Activated naive CD8-positive, alpha-beta T cell (primary cell): ENCODE data around the gene KLHL29.

Experiments
- H3K27ac Mint-ChIP-seq: one replicate; pipeline ENCODE4 v1.8.0; 2021; ENCODE audit warnings: mixed read lengths
- H3K27me3 Mint-ChIP-seq: one replicate; pipeline ENCODE4 v1.8.0; 2021; ENCODE audit warnings: mixed read lengths
- H3K36me3 Mint-ChIP-seq: one replicate; pipeline ENCODE4 v1.8.0; 2021; ENCODE audit warnings: mixed read lengths
- H3K4me1 Mint-ChIP-seq: one replicate; pipeline ENCODE4 v1.8.0; 2021; ENCODE audit warnings: low read depth, mixed read lengths
- H3K4me3 Mint-ChIP-seq: one replicate; pipeline ENCODE4 v1.8.0; 2021; ENCODE audit warnings: mild to moderate bottlenecking, mixed read lengths
- H3K9me3 Mint-ChIP-seq: one replicate; pipeline ENCODE4 v1.8.0; 2021; ENCODE audit warnings: low read depth, mixed read lengths

KLHL29 gene

DNA sequence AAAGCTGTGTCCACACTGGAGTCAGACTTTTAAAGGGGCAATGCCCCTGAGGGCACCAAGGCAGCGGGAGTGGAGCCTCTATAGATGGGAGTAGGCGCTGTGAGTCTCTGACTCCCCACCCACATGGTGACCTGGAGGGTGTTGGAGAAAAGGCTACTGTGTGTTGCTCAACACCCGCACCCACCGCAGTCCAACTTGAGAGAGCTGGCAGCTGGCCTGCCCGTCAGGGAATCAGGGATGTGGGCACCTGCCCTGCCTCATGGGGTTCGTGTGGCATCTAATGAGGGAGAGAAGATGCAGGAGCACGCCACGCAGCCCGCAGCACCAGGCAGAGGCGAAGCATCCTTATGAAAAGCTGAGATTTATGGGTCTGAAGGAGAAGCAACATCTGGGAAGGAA is 84.2 kb downstream of the KLHL29 start:
- H3K36me3 Mint-ChIP-seq: no peaks in the 10 kb centered on the region
- no peaks in the 10 kb centered on the region for H3K4me1 Mint-ChIP-seq
- no peak overlapping the region for H3K27ac Mint-ChIP-seq
- H3K27me3 Mint-ChIP-seq: peaks cover 30% of the 10 kb centered on the region
- no peak overlapping the region for H3K4me3 Mint-ChIP-seq
- H3K9me3 Mint-ChIP-seq: no peaks in the 10 kb centered on the region

DNA sequence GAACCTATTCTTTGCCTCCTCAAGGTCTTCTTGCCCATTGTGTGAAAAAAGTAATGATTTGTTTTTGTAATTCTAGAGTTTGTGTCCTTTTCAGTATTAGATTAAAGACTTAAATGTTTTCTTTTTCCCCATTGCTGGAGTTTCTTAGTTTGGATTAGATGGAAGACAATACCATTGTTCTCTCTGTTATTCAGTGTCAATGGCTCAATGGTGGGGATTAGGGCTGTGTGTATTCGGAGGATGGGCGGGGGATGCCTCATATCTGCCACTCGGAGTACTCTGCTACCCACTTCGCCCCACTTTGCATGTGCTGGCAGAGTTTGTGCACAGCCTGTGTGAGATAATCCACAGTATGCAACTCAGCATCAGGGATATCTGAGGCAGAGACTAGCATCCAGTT is 90.1 kb downstream of the KLHL29 start:
- Mint-ChIP-seq H3K4me3 (no peak overlapping the region), H3K9me3 (no peaks in the 10 kb centered on the region), H3K4me1 (no peaks in the 10 kb centered on the region), H3K27me3 (peaks cover 16% of the 10 kb centered on the region), H3K27ac (no peak overlapping the region), H3K36me3 (no peaks in the 10 kb centered on the region)

DNA sequence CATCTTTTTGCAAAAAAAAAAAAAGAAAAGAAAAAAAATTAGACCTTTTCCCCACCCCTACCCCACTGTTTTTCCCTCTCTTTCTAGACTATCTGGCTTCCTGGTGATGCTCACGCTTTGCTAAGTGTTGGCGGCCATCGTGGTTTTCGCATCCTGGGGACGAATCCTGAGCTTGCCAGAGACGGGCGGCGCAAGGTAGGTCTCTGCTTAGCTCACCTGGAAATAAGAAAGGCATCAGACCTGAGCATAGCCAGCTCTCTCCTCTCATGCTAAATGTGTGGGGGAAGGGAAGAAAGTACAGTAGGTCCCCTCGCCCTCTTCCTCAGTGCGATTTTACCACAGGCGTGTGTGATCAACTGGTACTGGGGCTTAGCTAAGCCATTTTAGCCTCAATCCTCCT is 90.5 kb downstream of the KLHL29 start:
- Mint-ChIP-seq H3K9me3 (no peaks in the 10 kb centered on the region), H3K4me1 (no peaks in the 10 kb centered on the region), H3K4me3 (no peak overlapping the region), H3K36me3 (no peaks in the 10 kb centered on the region), H3K27ac (no peak overlapping the region), H3K27me3 (peaks cover 16% of the 10 kb centered on the region)

DNA sequence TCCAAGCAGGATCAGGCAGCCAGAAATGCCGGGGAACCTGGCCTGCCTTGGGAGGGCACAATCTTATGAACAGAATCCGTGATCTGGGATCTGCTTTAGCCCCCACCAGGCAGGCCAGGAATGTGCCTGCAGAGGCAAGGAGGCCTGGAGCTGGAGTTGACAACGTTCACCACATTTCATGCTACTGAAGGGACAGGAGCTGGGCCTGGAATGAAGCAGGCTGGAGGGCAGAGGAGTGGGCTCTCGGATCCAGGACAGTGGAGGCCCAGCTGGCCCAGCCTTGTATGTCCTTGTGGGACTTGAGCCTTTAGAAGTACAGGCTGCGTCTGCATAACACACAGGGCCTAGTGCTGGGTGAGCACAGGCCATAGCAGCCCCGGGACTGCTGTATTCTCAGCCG is 91.8 kb downstream of the KLHL29 start:
- no peaks in the 10 kb centered on the region for H3K4me1 Mint-ChIP-seq
- H3K27ac Mint-ChIP-seq: no peak overlapping the region
- H3K36me3 Mint-ChIP-seq: no peaks in the 10 kb centered on the region
- peaks cover 16% of the 10 kb centered on the region for H3K27me3 Mint-ChIP-seq
- no peaks in the 10 kb centered on the region for H3K9me3 Mint-ChIP-seq
- H3K4me3 Mint-ChIP-seq: no peak overlapping the region

DNA sequence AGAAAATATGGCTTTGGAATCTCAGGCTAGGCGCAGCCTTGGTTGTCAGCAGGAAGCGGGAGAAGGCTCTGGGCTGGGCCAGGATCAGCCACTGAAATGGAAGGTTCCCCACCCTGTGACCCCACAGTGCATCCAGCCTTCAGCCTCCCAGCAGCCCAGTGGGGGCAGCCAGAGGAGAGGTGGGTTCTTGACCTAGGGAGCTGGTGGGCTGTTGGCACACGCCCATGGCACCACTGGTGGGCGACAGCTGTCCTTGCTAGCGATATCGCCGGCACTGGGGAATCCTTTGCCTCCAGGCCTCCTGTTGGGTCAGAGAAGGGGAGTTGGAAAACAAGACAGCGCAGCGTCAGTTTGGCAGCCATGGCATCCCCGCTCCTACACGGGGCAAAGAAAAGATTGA is 92.4 kb downstream of the KLHL29 start:
- peaks cover 16% of the 10 kb centered on the region for H3K27me3 Mint-ChIP-seq
- no peaks in the 10 kb centered on the region for H3K9me3 Mint-ChIP-seq
- H3K36me3 Mint-ChIP-seq: no peaks in the 10 kb centered on the region
- no peak overlapping the region for H3K4me3 Mint-ChIP-seq
- H3K27ac Mint-ChIP-seq: no peak overlapping the region
- H3K4me1 Mint-ChIP-seq: no peaks in the 10 kb centered on the region

DNA sequence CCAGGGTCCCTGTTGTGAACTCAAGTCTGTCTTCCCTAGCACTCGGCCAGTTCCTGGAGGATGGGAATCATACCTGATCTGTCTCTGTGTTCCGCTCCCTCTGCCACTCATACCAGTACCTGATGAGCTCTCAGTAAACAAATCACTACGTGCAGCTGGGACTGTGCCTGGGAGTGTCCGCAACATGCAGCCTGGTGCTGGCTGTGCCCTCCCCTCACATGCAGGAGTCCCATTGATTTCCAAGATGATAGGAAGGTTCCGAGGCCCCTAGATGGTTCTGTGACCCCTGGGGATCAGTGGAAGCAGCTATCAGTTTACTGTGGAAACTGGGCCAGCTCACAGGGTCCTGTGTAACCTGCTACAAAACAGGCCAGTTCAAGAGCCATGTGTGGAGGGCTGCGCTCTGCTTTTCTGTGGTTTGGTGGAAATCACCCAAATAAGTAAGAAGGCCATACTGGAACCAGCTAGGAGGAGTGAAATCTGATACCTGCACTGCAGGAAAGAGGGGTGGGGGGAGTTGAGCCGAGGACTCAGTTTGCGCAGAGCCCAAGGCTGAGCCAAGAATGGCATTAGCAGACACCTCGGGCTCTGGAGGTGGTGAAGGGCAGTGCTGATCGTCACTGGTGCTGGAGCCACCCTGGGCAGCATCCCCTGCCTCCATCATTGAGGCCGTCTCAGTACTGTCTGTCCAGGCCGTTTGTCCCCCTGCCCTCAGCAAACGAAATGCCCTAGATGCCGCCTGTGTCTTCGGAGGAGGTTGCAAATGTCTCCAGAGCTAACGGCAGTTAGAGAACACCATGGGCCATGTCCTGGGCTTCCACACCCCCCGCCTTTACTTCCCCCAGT is 93.3 kb downstream of the KLHL29 start:
- Mint-ChIP-seq H3K36me3 (no peaks in the 10 kb centered on the region), H3K4me3 (no peak overlapping the region), H3K4me1 (no peaks in the 10 kb centered on the region), H3K27me3 (peaks cover 11% of the 10 kb centered on the region), H3K9me3 (no peaks in the 10 kb centered on the region), H3K27ac (no peak overlapping the region)

DNA sequence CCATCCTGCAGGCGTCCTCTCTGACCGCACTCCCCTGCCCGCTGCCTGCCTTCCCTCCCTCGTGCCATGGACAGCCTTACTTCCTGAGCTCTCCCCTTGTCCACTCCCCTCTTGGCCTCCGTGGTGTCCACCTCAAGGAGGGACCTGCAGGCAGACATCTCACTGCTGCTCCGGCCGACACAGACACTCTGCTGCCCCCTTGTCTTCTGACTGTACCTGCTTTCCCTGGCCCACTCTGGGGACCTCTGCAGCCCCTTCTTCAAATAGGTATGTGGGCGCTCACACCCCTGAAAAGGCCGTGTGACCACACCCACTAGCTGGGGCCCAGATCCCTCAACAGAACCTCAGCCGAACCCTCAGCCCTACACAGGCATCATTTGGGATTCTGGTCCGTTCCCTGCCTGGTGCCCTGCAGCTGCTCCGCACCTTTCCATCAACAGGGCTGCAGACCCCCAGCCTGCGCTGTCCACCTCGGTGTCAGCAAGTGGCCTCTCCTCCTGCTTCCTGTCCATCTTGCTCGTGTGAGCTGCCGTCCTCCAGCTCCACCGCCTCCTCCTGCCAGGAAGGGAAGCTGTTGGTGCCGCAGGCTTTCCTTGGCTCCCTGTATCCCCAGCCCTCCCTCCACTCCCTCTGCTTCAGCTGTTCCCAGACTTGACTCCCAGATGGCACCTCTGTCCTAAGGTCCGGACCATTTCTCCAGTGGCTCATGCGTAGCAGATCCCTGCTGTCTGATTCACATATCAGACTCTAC is 94.1 kb downstream of the KLHL29 start:
- peaks cover 8% of the 10 kb centered on the region for H3K27me3 Mint-ChIP-seq
- H3K36me3 Mint-ChIP-seq: no peaks in the 10 kb centered on the region
- no peaks in the 10 kb centered on the region for H3K9me3 Mint-ChIP-seq
- H3K27ac Mint-ChIP-seq: no peak overlapping the region
- H3K4me3 Mint-ChIP-seq: no peak overlapping the region
- H3K4me1 Mint-ChIP-seq: no peaks in the 10 kb centered on the region

DNA sequence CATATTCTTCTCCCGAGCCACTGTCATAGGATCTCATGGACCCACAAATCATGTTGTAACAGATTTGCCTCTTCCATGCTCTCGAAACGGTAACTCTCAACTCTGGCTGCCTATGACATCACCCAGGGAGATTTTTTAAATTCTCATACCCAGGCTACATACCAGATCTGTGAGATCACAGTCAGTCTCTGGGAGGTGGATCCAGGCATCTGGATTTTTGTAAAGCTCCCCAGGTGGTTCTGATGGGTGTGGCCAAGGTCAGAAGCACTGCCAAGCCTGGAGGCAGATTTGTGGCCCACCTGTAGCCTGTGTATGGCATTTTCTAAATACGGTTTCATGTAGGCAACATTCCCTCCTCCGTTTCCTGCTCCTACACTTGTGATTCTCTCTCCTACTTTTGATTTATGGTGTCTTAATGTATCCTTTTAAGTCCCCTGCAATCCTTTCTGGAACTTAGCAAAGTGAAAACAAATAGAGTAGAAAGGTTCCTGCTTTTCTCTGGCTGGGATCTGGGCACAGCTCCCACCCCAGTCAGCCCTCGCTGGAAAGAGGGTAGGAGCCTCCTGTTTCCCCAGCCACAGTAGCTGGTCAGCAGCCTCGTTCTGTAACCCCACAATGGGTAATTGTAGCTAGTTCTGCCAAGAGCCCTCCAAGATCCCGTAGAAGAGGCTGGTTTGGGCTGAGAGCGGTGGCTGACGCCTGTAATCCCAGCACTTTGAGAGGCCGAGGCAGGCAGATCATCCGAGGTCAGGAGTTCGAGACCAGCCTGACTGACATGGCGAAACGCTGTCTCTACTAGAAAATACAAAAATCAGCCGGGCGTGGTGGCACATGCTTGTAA is 96.2 kb downstream of the KLHL29 start:
- Mint-ChIP-seq H3K36me3 (no peaks in the 10 kb centered on the region), H3K9me3 (no peaks in the 10 kb centered on the region), H3K27ac (no peak overlapping the region), H3K4me3 (no peak overlapping the region), H3K4me1 (no peaks in the 10 kb centered on the region), H3K27me3 (peaks cover 5% of the 10 kb centered on the region)

DNA sequence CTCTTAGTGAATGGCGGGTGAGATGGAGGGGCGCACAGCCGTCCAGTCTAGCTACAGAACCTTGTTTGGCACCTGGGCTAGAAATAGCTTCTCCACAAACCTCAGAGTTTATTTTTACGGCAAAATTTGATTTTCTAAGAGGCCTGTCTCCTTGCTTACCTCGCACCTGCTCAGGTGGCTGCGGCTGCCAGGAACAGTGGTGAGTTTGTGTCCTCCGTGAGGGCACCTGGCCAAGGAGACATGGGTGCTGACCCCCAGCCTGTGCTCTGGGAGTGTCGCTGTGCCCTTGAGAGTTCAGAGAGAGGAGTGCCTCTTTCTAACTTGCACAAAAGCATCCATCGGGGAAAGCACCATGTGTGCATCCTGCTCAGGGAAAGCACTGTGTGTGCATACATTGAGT is 97.2 kb downstream of the KLHL29 start:
- no peak overlapping the region for H3K27ac Mint-ChIP-seq
- no peak overlapping the region for H3K4me3 Mint-ChIP-seq
- H3K4me1 Mint-ChIP-seq: no peaks in the 10 kb centered on the region
- no peaks in the 10 kb centered on the region for H3K9me3 Mint-ChIP-seq
- no peaks in the 10 kb centered on the region for H3K36me3 Mint-ChIP-seq
- H3K27me3 Mint-ChIP-seq: peaks cover 4% of the 10 kb centered on the region

DNA sequence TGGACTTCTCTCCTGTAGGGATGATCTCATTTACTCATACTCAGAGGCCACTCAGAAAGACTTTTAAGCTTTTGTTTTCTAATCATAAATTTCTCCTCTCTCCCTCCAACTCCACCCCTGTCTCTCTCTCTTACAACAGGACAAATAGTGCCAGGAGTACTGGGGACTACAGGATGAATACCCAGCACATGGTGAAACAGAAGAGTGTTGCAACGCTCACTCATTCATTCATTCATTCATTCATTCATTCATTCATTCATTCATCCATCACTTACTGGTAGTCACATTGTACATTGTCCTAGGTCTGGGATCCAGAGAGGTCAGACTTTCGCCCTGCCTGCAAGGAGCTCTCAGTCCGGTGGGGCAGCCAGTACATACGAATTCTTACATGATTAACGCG is 97.6 kb downstream of the KLHL29 start:
- Mint-ChIP-seq H3K27me3 (peaks cover 4% of the 10 kb centered on the region), H3K36me3 (no peaks in the 10 kb centered on the region), H3K4me1 (no peaks in the 10 kb centered on the region), H3K27ac (no peak overlapping the region), H3K4me3 (no peak overlapping the region), H3K9me3 (no peaks in the 10 kb centered on the region)

DNA sequence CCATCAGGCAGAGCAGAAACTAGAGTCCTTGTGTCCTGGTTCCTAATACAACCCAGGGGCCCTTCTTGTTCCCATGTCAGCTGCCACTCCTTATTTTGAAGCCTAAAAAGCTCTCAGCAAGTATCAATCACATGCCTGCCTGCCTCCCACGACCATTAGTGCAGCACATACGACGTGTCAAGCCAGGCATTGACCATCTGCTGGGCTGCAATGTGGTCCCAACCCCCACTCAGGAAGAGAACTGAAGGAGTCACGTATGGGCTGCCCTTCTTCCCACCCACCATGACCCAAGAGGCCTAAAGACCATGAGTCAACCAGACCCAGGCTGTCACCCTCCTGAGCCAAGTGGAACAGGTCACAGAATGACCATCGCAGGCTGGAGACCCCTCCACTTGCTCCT is 98.8 kb downstream of the KLHL29 start:
- no peaks in the 10 kb centered on the region for H3K9me3 Mint-ChIP-seq
- no peak overlapping the region for H3K27ac Mint-ChIP-seq
- peaks cover 5% of the 10 kb centered on the region for H3K27me3 Mint-ChIP-seq
- no peaks in the 10 kb centered on the region for H3K36me3 Mint-ChIP-seq
- H3K4me3 Mint-ChIP-seq: no peak overlapping the region
- peaks cover under 1% of the 10 kb centered on the region for H3K4me1 Mint-ChIP-seq

DNA sequence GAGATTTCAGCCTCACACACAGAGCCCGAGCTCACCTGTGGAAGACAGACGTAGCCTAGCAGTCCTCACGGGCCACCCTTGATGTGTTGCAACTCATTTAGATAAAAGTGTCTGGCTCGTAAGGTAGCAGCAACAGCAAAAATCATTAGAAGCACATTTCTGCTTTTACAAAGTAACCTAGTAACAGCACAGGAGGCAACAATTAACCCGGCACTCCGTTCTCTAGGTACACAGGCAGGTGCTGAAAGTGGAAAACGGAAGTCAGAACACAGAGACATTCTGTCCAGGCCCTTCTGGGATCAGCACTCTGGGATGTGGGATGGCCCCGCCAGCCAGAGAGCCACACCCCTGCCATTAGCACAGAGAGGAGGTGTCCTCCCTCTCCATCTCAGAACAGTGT is 99.3 kb downstream of the KLHL29 start:
- Mint-ChIP-seq H3K27me3 (peaks cover 6% of the 10 kb centered on the region), H3K36me3 (no peaks in the 10 kb centered on the region), H3K4me3 (no peak overlapping the region), H3K27ac (no peak overlapping the region), H3K4me1 (peaks cover 1% of the 10 kb centered on the region), H3K9me3 (no peaks in the 10 kb centered on the region)

DNA sequence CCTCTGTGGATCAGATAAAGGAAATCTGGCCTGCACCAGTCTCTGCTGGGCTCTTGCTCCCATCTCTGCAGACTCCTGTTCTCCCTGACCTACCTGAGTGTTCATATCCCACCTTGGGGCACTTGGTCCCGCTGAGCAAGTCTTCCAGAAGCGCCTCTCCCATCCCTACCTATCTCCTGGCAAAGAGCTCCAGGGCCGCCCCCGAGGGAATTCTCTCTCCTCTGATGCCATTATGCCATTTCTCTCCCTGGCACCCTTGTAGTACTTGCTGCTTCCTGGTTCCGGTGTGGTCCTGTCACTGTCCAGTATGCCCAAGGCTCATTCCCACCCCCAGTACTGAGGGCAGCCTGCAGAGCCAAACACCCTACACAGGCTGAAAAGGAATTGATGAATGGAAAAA is 99.8 kb downstream of the KLHL29 start:
- Mint-ChIP-seq H3K4me1 (peaks cover 3% of the 10 kb centered on the region), H3K9me3 (no peaks in the 10 kb centered on the region), H3K4me3 (no peak overlapping the region), H3K36me3 (no peaks in the 10 kb centered on the region), H3K27me3 (peaks cover 3% of the 10 kb centered on the region), H3K27ac (no peak overlapping the region)

DNA sequence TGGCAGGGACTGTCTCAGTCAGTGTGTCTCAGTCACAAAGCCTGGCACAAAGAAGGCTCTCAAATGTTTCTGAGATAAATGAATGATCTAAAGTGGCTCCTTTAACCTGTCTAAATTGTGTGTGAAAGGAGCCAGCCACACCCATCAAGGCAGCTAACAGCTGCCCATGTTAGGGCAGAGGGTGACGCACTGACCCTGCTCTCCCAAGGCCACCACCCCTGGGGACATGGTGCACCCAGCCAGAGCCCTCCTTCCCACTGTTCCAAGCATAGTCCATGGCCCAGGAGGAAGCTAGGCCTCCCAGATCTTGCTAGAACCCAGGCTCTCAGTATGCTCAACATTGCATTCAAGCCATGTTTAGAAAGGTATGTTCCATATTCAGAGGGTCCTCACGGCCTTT is 100.3 kb downstream of the KLHL29 start:
- Mint-ChIP-seq H3K36me3 (no peaks in the 10 kb centered on the region), H3K4me1 (peaks cover 7% of the 10 kb centered on the region), H3K4me3 (no peak overlapping the region), H3K27me3 (peaks cover 2% of the 10 kb centered on the region), H3K9me3 (no peaks in the 10 kb centered on the region), H3K27ac (no peak overlapping the region)
